Mesenchymal stem cell (in vitro differentiated cells and primary cell): ENCODE results near the gene POLR3C. TPM values are rescaled to one million over a fixed set of nuclear protein-coding genes. Genes with fewer than 3 reads are reported as not detected.

Source experiments
- DNase-seq: peaks from one replicate; pipeline ENCODE4 v3.0.0-alpha.2; 2013
- H2AFZ ChIP-seq: one replicate; pipeline ENCODE4 v1.6.1; 2013; ENCODE audit warnings: low read depth, mild to moderate bottlenecking, control low read depth, inconsistent platforms, low read length, moderate library complexity
- H2AK5ac ChIP-seq: 2 replicates; pipeline ENCODE4 v1.6.1; 2013; ENCODE audit warnings: low read length, moderate library complexity, mild to moderate bottlenecking, inconsistent platforms; ENCODE audit not compliant: severe bottlenecking
- H2BK120ac ChIP-seq: one replicate; pipeline ENCODE4 v1.6.1; 2013; ENCODE audit warnings: low read depth, mild to moderate bottlenecking, inconsistent platforms, low read length, moderate library complexity
- H2BK12ac ChIP-seq, 2 experiments: one replicate each; pipeline ENCODE4 v1.6.1; 2013; ENCODE audit warnings: inconsistent platforms in 2 of 2, low read length in 2 of 2, mild to moderate bottlenecking in 2 of 2, moderate library complexity in 2 of 2, control low read depth in 1 of 2
- H2BK15ac ChIP-seq: one replicate; pipeline ENCODE4 v1.6.1; 2013; ENCODE audit warnings: mild to moderate bottlenecking, low read depth, inconsistent platforms; ENCODE audit not compliant: poor library complexity, severe bottlenecking
- H2BK5ac ChIP-seq: 2 replicates; pipeline ENCODE4 v1.6.1; 2013; ENCODE audit warnings: low read depth, mild to moderate bottlenecking, low read length, control low read depth, inconsistent platforms; ENCODE audit not compliant: poor library complexity, severe bottlenecking
- H3K14ac ChIP-seq, 2 experiments: one replicate each; pipeline ENCODE4 v1.6.1; 2013; ENCODE audit warnings: inconsistent platforms in 2 of 2, low read length in 2 of 2, control low read depth in 1 of 2, mild to moderate bottlenecking in 1 of 2, moderate library complexity in 1 of 2
- H3K18ac ChIP-seq, 2 experiments: one replicate each; pipeline ENCODE4 v1.6.1; 2013; ENCODE audit warnings: inconsistent platforms in 2 of 2, low read length in 2 of 2, control low read depth in 1 of 2, low read depth in 1 of 2, mild to moderate bottlenecking in 1 of 2
- H3K23ac ChIP-seq, 2 experiments: one replicate each; pipeline ENCODE4 v1.6.1; 2013; ENCODE audit warnings: inconsistent platforms in 2 of 2, low read length in 2 of 2, mild to moderate bottlenecking in 2 of 2, moderate library complexity in 2 of 2, control low read depth in 1 of 2
- H3K27ac ChIP-seq: 2 replicates; pipeline ENCODE4 v1.5.1; 2013; ENCODE audit warnings: mild to moderate bottlenecking, moderate library complexity, low read length, control low read depth, inconsistent platforms; ENCODE audit not compliant: poor library complexity, severe bottlenecking
- H3K27me3 ChIP-seq, 2 experiments: 2 replicates each; pipeline versions ENCODE4 v1.6.1 to v1.7.0; 2013; ENCODE audit warnings: low read length in 2 of 2, mild to moderate bottlenecking in 2 of 2, moderate library complexity in 2 of 2, control low read depth in 1 of 2, inconsistent platforms in 1 of 2; ENCODE audit not compliant: control insufficient read depth in 1 of 2, insufficient read depth in 1 of 2
- H3K36me3 ChIP-seq, 2 experiments: 2 replicates each; pipeline versions ENCODE4 v1.6.1 to v1.7.0; 2013; ENCODE audit warnings: low read length in 2 of 2, control low read depth in 1 of 2, inconsistent platforms in 1 of 2, low read depth in 1 of 2, mild to moderate bottlenecking in 1 of 2; ENCODE audit not compliant: insufficient read depth in 2 of 2, control insufficient read depth in 1 of 2
- H3K4ac ChIP-seq, 2 experiments: one replicate each; pipeline ENCODE4 v1.6.1; 2013; ENCODE audit warnings: inconsistent platforms in 2 of 2, low read length in 2 of 2, mild to moderate bottlenecking in 2 of 2, moderate library complexity in 2 of 2, control low read depth in 1 of 2, low read depth in 1 of 2
- H3K4me1 ChIP-seq: 2 replicates; pipeline ENCODE4 v1.6.1; 2013; ENCODE audit warnings: low read depth, low read length, control low read depth; ENCODE audit not compliant: control insufficient read depth, insufficient read depth
- H3K4me2 ChIP-seq: 2 replicates; pipeline ENCODE4 v1.6.1; 2013; ENCODE audit warnings: low read length, mild to moderate bottlenecking, inconsistent platforms; ENCODE audit not compliant: poor library complexity, severe bottlenecking
- H3K4me3 ChIP-seq, 2 experiments: 2 replicates each; pipeline versions ENCODE4 v1.5.1 to v1.7.0; 2013; ENCODE audit warnings: low read length in 2 of 2, mild to moderate bottlenecking in 2 of 2, control low read depth in 1 of 2, low read depth in 1 of 2; ENCODE audit not compliant: insufficient read depth in 1 of 2
- H3K79me1 ChIP-seq: replicated peaks from 2 replicates; pipeline ENCODE4 v1.6.1; 2013; ENCODE audit warnings: mild to moderate bottlenecking, control low read depth, low read length, inconsistent platforms; ENCODE audit not compliant: poor library complexity, severe bottlenecking
- H3K9ac ChIP-seq: 2 replicates; pipeline ENCODE4 v1.7.0; 2013; ENCODE audit warnings: mild to moderate bottlenecking, low read length, moderate library complexity
- H3K9me3 ChIP-seq: 2 replicates; pipeline ENCODE4 v1.7.0; 2013; ENCODE audit warnings: mild to moderate bottlenecking, low read length; ENCODE audit not compliant: control insufficient read depth
- H4K8ac ChIP-seq: one replicate; pipeline ENCODE4 v1.6.1; 2013; ENCODE audit warnings: inconsistent platforms, mild to moderate bottlenecking, low read length, moderate library complexity
- H4K91ac ChIP-seq: one replicate; pipeline ENCODE4 v1.6.1; 2013; ENCODE audit warnings: mild to moderate bottlenecking, low read length, inconsistent platforms
- WGBS: methylation state at CpG from one replicate; pipeline ENCODE4 v1.1.7; 2013; ENCODE audit warnings: mixed read lengths; 5-methylcytosine and 5-hydroxymethylcytosine counted together
- polyA plus RNA-seq, 2 experiments: library from polyadenylated mRNA; stranded (reverse); fragments of 200-250 nt; gene quantifications; one replicate each; pipeline ENCODE4 v1.2.3, GENCODE V29; 2013

Gene POLR3C
- 22.4 TPM for polyA plus RNA-seq (2013, experiment 1 of 2)
- 22.5 TPM for polyA plus RNA-seq (2013, experiment 2 of 2)

- Histone ChIP-seq H4K8ac (peak within 1 kb of the TSS; percentile 94), H3K79me1 (peaks cover 9% of the 10 kb centered on the region), H3K36me3 (peaks cover 10 to 30% of the 10 kb centered on the region in 2 experiments), H3K4ac (peak within 1 kb of the TSS; percentile 88 to 90), H2AK5ac (no peak within 1 kb of the TSS), H3K23ac (peak within 1 kb of the TSS in 1 of 2 experiments; percentile 99), H2BK120ac (peak within 1 kb of the TSS; percentile 49), H3K27ac (peak within 1 kb of the TSS; percentile 97), H3K14ac (peak within 1 kb of the TSS; percentile 15 to 97), H3K4me2 (peak within 1 kb of the TSS; percentile 72), H2BK5ac (peak within 1 kb of the TSS; percentile 95), H3K9ac (peak within 1 kb of the TSS; percentile 91), H3K4me1 (no peaks in the 10 kb centered on the region), H3K18ac (peak within 1 kb of the TSS; percentile 95 to 98), H3K9me3 (no peaks in the 10 kb centered on the region), H2AFZ (peak within 1 kb of the TSS; percentile 98), H2BK12ac (no peak within 1 kb of the TSS), H3K27me3 (no peaks in the 10 kb centered on the region), H4K91ac (peak within 1 kb of the TSS; percentile 97), H2BK15ac (peak within 1 kb of the TSS; percentile 83), H3K4me3 (peak within 1 kb of the TSS; percentile 85 to 91)
- under 1% methylated on average over 89 of the region's 89 CpGs for WGBS
- DNase-seq = peak; percentile 93
Observed at GRCh38 chr1:145823565-145824498, at the start of gene POLR3C, which contains the start of gene RNF115. Gene POLR3C (plus strand): TSS chr1:145824200. CDS start chr1:145825777, 1,577 bp downstream. Gene RNF115 (minus strand): TSS chr1:145824095. CDS start chr1:145823873, 222 bp downstream.

DNA sequence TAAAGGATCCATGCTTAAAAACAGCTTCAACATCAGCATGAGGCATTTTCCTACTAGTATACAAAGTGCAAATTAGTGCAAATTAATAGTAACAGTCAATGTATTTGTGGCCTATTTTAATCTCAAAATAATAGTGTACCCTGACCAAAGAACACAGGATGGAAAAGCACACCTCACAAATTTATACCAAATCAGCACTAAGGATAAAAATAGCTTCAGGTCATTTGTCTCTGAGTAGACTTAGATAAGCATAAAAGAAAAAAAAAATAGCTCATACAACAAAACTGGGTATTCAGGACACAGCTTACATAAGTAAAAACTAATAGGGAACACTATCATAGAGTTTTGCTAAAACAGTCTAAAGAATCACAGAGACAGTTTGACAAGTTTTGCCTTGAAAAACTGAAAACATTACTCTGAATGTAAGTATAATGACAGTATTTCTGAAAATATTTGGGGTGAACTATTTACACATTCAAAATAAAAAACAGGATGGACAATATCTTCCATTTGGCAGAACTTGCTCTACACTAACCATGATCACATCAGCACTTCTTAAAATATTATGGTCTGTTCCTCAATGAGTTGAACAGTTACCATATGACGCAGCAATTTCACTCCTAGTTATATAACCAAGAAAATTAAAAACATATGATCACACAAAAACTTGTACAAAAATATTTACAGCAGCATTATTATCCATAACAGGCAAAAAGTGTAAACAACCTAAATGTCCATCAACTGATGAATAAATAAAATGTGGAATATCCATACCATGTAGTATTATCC lies 46.4 kb upstream of the POLR3C start:
- H3K27ac ChIP-seq = no peak overlapping the region
- H3K27me3 ChIP-seq = no peaks in the 10 kb centered on the region
- H3K23ac ChIP-seq = no peak overlapping the region
- H3K4me2 ChIP-seq = no peak overlapping the region
- H3K4me3 ChIP-seq = no peak overlapping the region
- no peak overlapping the region for H3K18ac ChIP-seq
- peaks cover 3% of the 10 kb centered on the region for H3K4me1 ChIP-seq
- no peak overlapping the region for H4K8ac ChIP-seq
- H3K14ac ChIP-seq = no peak overlapping the region
- H2BK15ac ChIP-seq = no peak overlapping the region
- no peak overlapping the region for H2BK12ac ChIP-seq
- no peak overlapping the region for H2BK5ac ChIP-seq
- H3K36me3 ChIP-seq = peaks cover 3 to 27% of the 10 kb centered on the region in 2 experiments
- no peak overlapping the region for H2AK5ac ChIP-seq
- no peaks in the 10 kb centered on the region for H3K9me3 ChIP-seq
- no peak overlapping the region for H4K91ac ChIP-seq
- H2AFZ ChIP-seq = no peak overlapping the region
- H3K4ac ChIP-seq = no peak overlapping the region
- H2BK120ac ChIP-seq = no peak overlapping the region
- 100% methylated on average over 1 of the region's 1 CpG for WGBS
- DNase-seq = no peak
- peak overlapping the region; percentile 69 for H3K9ac ChIP-seq
- H3K79me1 ChIP-seq = no peaks in the 10 kb centered on the region

GRCh38 chr1:145778146-145778540 lies 45.9 kb upstream of the POLR3C start:
- H3K18ac ChIP-seq = no peak overlapping the region
- H3K9me3 ChIP-seq = no peaks in the 10 kb centered on the region
- H2AK5ac ChIP-seq = no peak overlapping the region
- no peak overlapping the region for H2BK15ac ChIP-seq
- no peak overlapping the region for H4K8ac ChIP-seq
- no peak overlapping the region for H3K4me2 ChIP-seq
- no peaks in the 10 kb centered on the region for H3K27me3 ChIP-seq
- H3K27ac ChIP-seq = no peak overlapping the region
- no peak overlapping the region for H2BK5ac ChIP-seq
- H3K14ac ChIP-seq = no peak overlapping the region
- H3K36me3 ChIP-seq = peaks cover 3 to 25% of the 10 kb centered on the region in 2 experiments
- H3K4me3 ChIP-seq = no peak overlapping the region
- H2BK12ac ChIP-seq = no peak overlapping the region
- H3K4ac ChIP-seq = no peak overlapping the region
- no peak overlapping the region for H2BK120ac ChIP-seq
- peaks cover 6% of the 10 kb centered on the region for H3K4me1 ChIP-seq
- H3K9ac ChIP-seq = peak overlapping the region; percentile 69
- no CpG with 5 or more reads among the region's 1 CpG for WGBS
- no peak overlapping the region for H2AFZ ChIP-seq
- no peak for DNase-seq
- H4K91ac ChIP-seq = no peak overlapping the region
- no peak overlapping the region for H3K23ac ChIP-seq
- H3K79me1 ChIP-seq = no peaks in the 10 kb centered on the region
